GM12801 (cell line): ENCODE results near the gene SELENOS.

ENCODE experiments used
- TF ChIP-seq, protein P1 (sequence below): IDR thresholded peaks from one replicate; pipeline ENCODE4 v1.5.1; 2011; ENCODE audit warnings: control low read depth; ENCODE audit not compliant: insufficient read length; ENCODE audit errors: extremely low read depth

The SELENOS gene

DNA sequence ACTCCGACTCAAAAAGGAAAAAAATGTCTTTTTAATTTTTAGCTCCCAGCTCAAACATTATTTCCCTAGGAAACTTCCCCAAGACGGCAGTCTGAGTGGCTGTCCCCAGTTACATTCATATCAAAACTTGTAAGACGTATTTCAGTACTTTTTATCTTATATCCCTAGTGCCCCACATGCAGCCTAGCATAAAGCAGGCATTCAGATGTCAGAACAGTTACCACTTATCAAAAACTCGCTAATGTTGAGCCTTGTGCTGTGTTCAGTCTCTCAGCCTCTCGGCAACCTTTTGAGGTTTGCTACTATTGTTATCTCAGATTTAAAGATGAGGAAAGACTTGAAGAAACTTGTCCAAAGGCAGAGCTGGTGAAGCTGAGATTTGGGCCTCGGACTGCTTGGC lies 6.6 kb upstream of the SELENOS start:
- TF ChIP-seq, protein P1, sequence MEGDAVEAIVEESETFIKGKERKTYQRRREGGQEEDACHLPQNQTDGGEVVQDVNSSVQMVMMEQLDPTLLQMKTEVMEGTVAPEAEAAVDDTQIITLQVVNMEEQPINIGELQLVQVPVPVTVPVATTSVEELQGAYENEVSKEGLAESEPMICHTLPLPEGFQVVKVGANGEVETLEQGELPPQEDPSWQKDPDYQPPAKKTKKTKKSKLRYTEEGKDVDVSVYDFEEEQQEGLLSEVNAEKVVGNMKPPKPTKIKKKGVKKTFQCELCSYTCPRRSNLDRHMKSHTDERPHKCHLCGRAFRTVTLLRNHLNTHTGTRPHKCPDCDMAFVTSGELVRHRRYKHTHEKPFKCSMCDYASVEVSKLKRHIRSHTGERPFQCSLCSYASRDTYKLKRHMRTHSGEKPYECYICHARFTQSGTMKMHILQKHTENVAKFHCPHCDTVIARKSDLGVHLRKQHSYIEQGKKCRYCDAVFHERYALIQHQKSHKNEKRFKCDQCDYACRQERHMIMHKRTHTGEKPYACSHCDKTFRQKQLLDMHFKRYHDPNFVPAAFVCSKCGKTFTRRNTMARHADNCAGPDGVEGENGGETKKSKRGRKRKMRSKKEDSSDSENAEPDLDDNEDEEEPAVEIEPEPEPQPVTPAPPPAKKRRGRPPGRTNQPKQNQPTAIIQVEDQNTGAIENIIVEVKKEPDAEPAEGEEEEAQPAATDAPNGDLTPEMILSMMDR, result no peak

- TF ChIP-seq, protein P1, result no peak
Measured at GRCh38 chr15:101280007-101280406, 2.7 kb upstream of the SELENOS start.

- TF ChIP-seq, protein P1, result no peak
Measured at GRCh38 chr15:101277943-101278564, 769 bp upstream of the SELENOS start.

- TF ChIP-seq, protein P1, result no peak
Measured at GRCh38 chr15:101276501-101277037, 716 bp downstream of the SELENOS start.

- TF ChIP-seq, protein P1, result no peak
Measured at GRCh38 chr15:101275018-101275417, 2.3 kb downstream of the SELENOS start.

GRCh38 chr15:101273534-101273933 lies 3.8 kb downstream of the SELENOS start:
- TF ChIP-seq, protein P1, result no peak

DNA sequence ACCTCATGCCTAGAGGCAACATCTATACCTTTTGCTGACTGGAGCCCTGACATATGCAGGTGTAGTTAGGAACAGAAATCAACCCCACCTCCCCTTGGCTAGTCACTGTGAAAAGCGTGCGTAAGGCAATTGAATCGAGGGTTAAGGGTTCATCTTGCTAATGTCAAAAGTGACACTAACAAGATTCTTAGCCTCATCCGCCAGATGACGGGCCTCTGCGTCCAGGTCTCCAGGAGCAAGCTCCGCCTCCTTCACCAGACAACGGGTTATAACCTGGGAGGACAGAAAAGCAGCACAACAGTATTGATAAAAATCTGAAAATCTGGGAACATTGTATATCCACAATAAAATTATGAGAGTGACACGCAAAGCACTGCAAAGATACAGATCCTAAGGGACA lies 4.7 kb downstream of the SELENOS start:
- TF ChIP-seq, protein P1, result no peak
